HG03378 (cell line): Measurements from ENCODE around the gene SVIL.
"Not testable (repeated sequence)": the region's sequence is repeated elsewhere in the genome, so short reads cannot be mapped to it uniquely, and the experiment has no call there.

Experiments
- ATAC-seq: cut with Tn5 transposase; IDR thresholded peaks from one replicate; pipeline ENCODE4 v1.9.1; 2021; ENCODE audit warnings: mild to moderate bottlenecking, moderate library complexity; ENCODE audit not compliant: unreplicated experiment

The SVIL gene

DNA sequence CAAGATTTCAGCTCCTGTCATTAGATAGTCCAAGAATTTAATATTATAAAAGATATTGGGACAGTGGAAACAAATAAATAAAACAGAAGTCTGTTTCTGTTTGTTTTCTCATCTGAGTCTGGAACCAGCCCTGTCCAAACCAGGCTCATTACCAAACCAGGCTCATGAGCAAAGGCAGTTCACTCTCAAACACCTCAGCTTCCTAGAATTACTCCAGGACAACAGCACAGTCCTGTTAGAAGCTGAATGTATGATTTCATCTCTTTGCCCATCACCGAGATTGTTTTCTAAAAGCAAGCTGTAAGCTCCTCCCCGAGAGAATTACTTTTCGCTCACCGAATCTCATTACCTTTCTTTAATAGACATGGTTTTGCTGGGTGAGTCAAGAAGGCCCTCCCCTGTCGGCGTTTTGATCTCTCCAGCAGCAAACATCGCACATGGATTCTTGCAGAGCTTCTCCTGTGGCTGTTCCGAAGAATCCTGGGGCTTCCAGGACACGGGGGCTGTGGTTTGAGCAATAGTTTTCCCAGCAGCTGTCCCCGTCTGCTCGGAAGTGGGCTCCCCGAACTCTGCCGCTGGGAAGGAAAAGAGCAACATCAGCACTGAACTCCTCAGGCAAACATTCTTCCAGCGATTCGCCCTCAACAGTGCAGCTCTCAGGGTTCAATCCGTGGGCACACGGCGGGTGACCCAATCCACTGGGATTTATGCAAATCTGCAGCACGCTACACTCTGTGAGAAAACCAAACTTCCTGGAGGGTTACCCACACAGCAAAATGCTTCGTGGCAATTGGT, 112.5 kb downstream of the SVIL start:
- ATAC-seq = no peak

GRCh38 chr10:29519659-29520058, 115.1 kb downstream of the SVIL start:
- ATAC-seq = no peak

DNA sequence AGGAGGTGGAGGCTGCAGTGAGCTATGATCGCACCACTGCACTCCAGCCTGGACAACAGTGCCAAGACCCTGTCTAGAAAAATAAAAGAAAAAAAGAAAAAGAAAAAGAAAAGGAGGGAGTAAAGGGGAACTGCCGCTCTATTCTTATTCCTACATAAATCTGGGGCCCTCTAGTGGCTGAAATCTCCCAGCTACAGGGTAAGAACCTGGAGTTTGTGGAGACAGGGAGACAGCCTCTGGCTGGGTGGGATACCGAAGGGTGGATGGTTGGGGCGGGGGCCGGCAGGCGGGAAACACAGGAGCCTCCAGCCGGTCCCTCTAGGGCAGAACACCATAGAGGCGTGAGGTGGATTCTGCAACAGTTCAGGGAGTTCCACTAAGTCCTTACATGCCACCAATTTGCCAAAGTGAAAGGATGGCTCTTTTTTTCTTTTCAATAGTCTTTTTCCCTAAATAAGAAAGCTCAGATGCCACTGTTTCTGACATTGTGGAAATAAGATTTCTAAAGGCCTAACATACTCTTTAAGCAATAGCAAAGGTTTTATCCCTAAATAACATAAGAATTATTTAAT, 117.3 kb downstream of the SVIL start:
- ATAC-seq = no peak

DNA sequence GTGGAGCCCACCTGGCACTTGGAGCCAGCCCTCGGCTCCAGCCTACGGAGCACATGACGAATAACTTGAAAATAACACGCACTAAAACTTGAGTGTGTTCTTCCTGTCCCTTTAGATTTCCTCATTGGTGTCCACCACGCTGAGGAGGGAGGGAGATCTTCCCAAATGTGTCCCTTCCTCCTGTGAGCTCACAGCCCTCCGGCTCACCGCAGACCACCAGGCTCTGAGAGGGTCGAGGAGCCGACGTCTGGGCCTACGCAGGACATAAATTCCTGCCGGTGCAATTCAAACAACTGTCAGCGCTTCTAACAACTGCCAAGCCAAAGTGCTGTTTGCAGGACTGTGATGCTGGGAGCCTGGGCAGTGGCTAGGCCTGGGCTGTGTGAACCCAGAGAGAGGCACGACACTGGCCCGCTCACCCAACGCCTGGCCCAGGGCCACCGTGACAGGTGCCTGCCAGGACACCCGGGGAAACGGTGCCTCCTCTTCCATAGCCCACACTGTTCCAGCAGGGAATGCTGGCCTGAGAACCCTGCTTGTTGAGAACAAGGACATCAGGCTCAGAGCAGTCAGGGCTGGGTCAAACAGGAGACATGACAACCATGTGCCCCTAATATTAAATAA, 118.3 kb downstream of the SVIL start:
- ATAC-seq = not testable (repeated sequence)

DNA sequence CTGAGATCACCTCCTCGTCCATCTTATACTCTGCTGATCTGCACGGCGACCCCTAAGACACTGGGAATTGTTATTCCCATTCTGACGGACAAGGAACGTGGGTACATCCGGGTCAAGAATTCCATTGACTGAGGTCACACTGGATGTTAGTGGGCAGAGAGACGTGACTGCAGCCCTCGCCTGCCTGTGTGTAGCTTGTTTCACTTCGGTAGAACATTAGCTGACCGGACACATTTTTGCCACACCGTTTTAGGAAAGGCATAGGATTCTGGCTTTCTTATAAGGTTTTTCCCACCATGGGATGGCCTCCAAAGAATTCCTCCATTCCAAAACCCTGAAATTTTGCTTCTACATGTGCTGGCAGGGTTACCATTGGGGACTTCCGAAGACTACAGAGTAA, 118.9 kb downstream of the SVIL start:
- ATAC-seq = not testable (repeated sequence)

GRCh38 chr10:29515104-29515503, 119.7 kb downstream of the SVIL start:
- ATAC-seq = not testable (repeated sequence)

GRCh38 chr10:29514306-29514705, 120.5 kb downstream of the SVIL start:
- ATAC-seq = no peak

GRCh38 chr10:29512425-29512974, 122.3 kb downstream of the SVIL start:
- no peak for ATAC-seq

DNA sequence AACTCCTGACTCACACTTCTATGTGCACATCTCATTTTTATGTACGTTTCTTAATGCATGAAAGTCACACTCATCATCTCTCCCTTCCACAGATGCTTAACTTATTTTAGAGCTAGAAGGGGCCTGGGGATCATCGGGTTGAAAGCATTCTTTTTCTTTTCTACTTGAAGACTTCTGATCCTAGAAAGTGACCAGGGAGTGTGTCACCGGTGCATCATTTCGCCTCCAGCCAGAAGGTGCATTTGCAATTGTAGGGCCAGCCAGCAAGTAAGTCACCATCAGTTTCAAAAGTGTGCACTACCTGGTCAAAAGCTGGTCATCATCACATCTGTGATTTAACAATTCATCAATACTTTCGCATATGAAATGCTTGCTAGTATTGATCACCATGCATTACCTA, 123.0 kb downstream of the SVIL start:
- not testable (repeated sequence) for ATAC-seq

- not testable (repeated sequence) for ATAC-seq
Measured at GRCh38 chr10:29510483-29511157, 124.2 kb downstream of the SVIL start.

DNA sequence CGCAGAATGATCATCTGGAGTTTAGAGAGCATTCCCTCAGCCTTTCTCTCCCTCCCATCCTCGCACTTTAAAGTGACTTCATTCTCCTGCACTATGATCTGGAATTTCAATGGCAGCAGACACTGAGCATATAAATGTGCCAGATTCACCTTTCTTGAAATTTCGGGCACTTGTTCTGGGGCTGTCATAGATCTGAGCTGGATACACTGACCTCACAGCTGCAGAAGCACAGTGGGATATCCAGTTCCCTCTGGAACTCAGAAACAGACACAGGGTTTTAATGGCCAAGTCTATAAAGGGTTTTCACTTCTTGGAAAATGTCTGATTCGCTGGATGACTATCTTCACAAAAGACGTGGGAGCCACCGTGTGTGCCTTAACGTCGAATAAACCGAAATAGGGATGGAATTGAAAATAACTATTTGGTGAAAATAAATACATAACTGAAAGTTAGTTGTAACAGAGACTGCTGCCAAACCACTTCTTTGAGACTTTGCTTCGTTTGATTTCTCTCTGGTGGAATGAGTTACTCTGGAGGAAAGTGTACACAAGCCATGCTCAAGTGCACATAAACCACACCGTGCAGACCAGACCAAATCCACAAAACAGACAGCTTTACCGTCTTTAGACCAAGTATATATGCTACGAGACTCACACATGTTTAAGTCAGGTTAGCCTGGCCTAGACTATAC, 126.1 kb downstream of the SVIL start:
- ATAC-seq = no peak

DNA sequence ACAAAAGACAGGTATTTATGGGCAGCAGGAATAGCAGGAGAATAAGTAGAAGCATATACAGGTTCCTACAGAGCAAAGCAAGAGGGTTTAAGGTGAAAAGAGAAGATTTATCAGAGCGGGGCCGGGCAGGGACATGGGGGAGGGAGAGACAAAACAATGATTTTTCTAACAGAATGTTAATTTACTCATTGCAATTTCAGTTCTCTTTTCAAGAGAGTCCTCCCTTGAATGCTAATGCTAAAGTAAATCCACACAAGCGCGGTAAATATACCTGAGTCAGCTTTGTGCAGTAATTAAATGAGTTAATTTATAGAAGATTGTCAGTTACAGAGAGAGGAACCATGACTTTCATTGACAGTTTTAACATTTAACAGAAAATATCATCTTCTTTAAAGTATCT, 127.0 kb downstream of the SVIL start:
- not testable (repeated sequence) for ATAC-seq

DNA sequence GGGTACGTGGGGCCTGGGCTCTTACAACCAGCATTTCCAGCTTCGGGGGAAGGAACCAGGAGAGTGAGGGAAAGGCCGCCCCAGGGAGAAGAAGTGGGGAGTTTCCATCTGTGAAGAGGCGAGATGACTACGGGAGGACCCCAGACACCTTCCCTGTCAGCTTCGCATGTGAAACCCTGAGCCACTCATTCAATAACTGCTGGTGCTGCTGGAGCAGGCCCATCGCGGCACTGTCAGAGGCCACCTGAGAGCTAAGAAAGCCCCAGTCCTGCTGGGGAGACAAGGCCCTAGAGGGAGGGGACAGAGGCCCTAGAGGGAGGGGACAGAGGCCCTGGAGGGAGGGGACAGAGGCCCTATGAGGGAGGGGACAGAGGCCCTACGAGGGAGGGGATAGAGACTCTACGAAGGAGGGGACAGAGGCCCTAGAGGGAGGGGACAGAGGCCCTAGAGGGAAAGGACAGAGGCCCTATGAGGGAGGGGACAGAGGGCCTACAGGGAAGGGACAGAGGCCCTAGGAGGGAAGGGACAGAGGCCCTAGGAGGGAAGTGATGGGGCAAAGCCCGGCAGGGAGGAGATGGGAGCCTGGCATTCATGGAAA, 128.3 kb downstream of the SVIL start:
- not testable (repeated sequence) for ATAC-seq

DNA sequence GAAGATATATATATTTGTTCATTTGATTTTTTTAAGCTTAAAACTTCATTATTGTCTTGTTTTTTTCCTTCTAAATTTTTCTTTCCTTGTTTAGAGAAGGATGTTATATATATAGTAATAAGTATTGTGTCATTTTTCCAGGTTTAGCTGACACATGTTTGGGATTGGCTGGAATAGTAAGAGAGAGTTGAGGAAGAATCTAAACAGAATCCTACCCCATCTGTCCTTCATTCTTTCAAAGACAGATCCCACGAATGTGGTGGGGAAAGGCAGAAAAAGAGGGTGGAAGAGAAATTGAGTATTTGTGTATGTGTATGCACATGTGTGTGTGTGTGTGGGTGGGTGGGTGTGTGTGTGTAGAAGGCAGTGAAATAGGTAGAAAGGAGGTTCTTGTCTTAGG, 132.4 kb downstream of the SVIL start:
- no peak for ATAC-seq

DNA sequence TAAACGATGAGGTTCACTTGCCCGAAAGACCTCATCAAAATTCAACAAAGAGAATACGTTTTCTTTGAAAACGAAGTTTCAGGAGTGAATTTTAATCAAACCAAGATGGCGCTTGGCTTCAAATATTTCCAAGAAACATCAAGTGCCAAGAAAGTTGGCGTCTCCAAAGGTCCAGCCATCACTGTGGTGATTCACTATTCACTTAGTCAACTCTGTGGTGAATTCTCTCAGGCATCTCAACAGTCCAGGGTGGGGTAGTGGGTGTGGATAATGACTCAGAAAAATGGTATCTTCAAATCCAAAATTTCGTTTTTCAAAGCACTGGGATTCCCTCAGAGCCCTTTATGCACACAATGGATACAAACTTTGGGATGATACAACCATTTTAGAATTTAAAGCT, 133.1 kb downstream of the SVIL start:
- no peak for ATAC-seq

DNA sequence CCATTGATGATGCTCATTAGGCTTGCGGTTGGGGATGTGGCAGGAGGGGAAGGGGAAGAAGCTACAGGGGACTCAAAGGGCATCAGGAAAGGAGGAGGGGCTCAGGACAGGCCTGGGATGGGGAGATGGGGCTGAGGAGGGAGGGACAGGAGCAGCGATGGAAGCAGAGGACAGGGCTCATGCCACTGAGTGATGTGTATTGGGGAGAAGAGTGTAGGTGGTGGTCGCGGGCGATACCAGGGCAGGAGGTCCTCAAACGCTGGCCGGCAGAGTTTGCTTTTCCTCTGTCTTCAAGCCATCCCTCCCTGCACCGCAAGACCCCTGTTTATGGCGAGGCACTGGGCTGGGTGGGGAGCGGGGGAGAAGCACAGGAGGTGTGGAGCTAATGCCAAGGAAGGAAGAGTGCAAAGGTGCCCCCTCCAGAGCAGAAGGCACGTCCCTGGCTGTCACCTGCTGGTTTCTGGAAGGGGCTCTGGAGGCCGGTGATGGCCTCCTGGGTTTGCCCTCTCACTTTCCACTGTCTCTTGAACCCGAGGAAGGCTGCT, 134.7 kb downstream of the SVIL start:
- no peak for ATAC-seq

DNA sequence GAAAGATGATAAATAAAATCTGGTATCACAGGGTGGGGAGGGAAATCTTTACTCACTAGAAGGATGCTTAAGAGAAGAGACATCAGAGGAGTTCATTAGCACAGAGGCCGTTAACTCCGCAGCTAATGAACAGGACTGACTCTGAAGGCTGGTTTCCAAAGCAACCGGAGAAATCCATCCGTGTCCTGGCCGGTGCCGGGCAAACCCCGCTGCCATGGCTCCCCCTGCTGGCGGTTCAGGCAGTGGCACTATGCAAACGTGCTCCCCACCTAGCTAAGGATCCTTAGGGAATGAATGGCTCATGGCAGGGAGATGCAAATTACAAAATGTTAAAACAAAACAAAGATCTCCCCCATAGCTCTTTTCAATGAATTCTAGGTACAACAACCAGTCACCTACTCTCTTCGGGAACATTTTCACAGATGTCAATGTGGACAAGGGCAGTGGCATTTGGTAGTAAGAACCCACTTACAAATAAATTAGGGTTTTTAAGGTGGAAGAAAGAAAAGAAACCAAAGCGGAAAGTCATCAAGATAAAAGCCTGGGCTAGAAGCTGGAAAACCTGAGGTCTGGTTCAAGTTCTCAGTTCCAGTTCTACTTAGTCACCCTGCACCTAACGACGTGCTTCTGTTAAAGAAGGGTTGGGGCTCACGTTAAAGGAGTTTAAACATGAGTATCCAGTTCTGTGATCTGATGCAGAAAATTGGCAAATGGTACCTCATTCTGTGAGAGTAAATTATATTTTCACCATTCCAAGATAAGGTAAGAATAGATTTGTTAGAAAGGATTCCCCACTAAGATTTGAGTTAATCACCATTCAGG, 138.2 kb downstream of the SVIL start:
- no peak for ATAC-seq

DNA sequence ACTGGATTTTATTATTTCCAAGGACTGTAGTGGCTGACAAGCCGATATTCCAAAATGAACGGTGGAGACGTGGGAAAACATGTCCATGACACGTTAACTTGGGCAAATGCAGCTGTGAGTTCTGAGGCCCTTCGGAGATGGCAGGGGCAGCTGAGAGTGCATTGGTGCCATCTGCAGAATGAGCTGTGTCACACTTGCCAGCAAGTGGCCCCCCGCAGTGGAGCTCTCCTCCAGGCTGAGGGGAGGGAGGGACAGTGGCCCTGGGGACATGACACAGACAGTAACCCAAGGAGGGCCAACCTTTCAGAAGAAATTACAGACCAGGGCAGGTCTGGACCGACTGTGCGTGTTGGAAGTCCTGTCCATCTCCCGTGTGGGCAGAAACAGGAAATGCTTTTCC, 139.4 kb downstream of the SVIL start:
- ATAC-seq = no peak

DNA sequence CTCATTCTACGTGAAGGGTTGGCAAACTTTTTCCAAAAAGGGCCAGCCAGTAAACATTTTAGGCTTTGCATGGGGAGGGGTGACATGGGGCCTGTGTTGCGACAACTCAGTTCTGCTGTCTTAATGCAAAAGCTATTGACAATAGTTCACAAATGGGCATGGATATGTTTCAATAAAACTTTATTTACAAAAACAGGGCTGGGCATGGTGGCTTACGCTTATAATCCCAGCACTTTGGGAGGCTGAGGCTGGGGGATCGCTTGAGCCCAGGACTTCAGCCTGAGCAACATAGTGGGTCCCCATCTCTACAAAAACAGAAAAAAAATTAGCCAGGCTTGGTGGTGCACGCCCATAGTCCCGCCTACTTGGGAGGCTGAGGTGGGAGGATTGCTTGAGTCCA, 141.1 kb downstream of the SVIL start:
- no peak for ATAC-seq
